CD4-positive, alpha-beta T cell treated with Interleukin-12 subunit alpha and Interleukin-12 subunit beta, for 1 hour (primary cell): ENCODE data around the gene GJD3.

Experiments used
- DNase-seq: peaks from one replicate; pipeline ENCODE4 v3.0.0-alpha.2; 2020

Gene GJD3

DNA sequence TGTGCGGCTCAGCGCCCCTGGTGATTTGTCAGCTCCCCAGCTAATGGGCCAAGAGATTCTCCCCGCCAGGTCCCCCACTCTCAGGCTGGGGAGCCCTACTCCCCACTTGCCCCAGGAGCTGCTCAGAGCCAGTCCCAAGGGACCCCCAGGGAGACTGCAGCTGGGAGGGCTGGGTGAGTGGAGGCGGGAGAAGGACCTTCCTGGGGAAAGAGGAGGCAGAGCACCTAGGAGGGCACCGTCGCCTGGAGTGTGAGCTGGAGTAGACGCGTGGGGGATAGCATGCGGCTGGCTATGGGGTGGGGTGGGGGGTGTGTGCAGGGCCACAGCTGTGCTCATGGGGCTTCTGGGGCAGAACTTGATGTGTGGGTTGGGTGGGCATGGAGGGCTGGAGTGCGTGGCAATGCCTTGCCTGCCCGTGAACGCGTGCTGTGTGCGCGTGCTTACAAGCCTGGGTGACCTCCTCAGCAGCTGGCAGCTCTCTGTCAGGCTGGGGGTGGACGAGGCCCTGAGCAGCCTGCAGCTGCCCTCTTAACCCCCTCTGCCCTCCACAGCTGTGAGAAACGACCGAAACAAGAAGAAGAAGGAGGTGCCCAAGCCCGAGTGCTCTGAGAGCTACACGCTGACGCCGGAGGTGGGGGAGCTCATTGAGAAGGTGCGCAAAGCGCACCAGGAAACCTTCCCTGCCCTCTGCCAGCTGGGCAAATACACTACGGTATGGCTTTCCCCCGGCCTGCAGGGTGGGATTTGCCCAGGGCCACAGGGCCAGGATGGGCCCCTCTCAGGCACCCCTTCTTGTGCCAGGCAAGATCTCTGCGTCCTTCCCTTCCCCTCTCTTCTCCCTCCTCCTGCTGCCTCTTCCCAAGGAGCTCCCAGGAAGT is 12.9 kb downstream of the GJD3 start:
- peak; percentile 5 for DNase-seq

DNA sequence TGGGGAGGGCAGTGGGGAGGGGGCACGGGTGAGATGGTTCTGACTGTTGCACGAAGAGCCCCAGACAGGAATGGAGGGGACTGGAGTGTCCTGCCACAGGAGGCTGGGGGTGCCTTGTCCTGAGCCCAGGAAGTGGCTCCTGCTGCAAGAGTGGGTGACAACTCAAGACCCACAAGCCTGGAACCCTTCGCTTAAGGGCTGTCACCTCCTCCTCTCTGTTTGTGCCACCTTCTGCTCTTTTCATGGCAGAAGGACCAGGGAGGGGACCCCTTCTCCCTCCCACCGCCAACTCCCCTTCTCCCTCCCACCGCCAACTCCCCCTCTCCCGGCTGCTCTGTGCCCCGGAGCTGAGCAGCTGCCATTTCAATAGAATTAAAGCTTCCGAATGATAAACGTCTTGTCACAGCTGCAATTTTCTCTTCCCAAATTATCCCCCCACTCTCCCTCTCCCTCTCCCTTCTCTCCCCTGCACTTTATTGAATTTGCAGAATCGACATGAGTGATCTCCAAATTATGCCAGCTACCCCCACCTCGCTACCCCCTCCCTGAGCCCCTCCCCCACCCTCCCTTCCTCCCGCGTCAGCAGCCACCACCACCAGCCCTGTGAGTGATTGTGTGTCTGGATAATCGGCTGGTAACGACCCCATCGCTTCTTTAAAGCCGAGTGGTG is 13.7 kb downstream of the GJD3 start:
- DNase-seq, result no peak

DNA sequence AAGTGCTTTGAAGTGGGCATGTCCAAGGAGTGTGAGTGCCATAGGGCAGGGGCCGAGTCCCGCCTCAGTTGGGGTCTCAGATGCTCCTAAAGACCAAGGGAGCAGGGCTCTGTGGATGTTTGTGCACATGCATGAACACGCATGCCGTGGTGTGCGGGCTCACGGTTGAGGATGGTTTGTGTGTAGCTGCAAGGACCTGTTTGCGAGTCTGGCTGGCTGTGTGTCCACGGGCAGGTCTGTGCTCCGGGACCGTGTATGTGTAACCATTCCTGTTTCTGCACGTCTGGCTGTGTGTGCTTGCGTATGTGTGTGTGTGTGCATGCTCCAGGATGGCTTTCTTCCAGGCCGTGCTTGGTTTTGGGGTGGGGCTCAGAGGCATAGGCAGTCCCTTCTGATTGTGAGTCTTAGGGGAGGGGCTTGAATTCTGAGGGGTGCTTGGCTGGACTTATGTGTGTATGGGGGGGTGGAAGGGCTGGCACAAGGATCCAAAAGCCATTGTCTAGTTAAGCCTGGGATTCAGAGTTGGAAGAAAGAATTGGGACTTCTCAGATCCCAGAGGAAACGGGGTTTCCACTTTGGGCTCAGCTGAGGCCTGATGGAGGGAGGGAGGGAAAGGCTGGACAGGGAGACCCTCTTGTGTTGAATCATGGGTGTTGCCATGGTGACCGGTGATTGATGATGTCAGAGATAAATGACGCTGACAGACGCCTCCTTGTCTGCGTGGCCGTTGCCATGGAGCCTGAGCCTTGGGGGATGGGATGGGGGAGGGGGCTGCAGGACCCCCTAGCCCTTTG is 14.4 kb downstream of the GJD3 start:
- DNase-seq, result peak; percentile 19

DNA sequence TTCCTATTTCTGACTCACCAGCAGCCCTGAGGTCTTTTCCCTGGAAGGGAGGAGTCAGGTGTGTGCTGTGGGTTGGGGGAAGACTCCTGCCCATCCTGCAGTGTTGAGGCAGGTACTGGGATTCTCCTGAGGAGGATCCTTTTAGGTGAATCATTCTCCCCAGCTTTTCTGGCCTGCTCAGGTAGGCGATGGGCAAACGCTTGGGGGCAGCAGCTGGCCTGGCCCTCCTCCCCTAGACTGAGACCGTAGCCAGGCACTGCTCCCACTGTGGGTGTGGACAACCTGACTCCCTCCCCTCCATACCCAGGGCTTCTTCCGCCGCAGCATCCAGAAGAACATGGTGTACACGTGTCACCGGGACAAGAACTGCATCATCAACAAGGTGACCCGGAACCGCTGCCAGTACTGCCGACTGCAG is 15.1 kb downstream of the GJD3 start:
- DNase-seq, result no peak

DNA sequence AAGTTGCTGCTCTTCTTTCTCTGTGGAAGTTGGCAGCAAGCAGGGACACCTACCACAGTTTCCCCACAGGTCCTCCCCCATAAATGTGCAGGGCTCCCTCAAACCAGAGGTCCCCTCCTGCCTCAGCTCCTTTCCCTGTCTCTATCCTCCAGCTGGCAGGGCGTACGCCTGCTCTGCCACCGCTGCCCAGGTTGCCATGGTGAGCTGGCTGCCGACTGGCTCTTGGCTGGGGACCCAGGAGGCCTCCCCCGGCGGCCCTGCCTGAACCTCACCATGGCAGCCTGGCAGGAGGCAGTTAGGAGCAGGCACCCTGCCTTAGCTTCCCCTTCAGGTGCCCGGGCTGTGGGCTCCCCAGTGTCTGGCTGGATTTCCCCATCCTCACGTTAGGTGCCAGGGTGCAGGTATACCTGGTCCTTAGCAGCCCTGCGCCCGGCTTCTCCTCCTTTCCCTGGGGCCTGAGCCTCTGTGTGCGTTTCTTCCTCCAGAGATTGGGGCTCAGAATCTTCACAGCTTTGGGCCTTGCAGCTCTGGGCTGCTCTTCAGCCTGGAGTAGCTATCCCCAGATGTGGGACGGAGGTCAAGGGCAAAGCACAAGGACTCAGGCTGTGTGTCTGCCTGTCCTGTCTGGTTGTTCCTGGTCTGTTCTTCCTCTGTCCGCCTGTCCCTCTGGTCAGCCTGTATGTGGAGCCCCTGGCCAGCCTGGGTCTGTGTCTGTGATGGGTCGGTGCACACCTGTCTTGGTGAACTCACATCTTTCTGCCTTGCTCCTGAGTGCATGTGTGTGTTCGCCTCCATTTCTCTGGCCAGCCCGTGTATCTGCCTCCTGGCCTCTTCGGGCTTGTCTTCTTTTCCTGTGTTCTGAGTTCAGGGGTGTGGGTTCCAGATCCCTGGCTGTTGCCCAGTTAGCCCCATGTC is 15.7 kb downstream of the GJD3 start:
- peak; percentile 6 for DNase-seq

DNA sequence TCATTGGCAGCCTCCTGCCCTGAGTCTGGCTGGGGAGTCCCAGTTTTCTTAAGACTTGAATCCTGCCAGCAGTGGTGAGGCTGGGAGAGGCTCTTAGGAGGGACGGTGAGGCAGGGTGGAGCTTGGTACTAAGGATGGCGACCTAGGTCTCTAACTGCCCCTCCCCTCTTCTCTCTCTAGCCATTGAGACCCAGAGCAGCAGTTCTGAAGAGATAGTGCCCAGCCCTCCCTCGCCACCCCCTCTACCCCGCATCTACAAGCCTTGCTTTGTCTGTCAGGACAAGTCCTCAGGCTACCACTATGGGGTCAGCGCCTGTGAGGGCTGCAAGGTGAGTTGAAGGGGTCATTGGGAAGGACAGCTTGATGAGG is 16.4 kb downstream of the GJD3 start:
- DNase-seq, result peak; percentile 8

DNA sequence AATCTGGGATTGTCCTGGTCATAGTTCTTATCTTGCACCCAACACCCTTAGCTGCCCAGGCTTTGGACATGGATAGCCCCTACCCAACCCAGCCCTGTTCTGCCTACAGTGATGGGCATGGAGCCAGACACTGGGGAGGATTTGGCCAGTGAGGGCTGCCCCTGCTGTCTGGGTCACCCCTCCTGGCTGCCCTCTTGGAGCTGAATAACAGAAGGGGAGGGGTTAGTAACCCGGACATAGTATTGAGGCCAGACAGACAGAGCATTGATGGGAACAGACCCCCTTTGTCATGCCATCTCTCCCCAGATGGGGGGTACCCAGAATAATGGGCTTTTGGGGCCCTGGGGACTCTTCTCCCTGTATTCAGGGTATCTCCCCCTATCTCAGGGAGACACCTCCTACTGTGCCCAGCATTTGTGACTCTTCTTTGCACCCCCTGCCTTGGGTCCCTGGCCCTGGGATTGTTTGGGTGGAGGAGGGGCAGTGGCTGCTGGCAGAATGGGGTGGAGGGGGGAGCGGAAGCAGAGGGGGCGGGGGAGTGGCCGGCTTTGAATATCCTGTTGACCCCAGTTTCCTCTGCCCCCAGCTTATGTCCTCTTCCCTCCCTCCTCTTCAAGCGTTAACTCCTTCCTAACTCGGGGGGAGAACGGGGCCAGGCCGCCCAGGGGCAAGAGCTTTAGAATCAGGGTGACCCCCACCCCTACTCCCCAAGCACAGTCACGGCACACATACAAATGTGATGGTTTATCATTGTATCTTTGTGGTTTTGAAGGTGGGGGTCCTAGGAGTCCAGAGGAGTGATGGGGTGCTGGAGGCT is 17.0 kb downstream of the GJD3 start:
- DNase-seq, result peak; percentile 17

DNA sequence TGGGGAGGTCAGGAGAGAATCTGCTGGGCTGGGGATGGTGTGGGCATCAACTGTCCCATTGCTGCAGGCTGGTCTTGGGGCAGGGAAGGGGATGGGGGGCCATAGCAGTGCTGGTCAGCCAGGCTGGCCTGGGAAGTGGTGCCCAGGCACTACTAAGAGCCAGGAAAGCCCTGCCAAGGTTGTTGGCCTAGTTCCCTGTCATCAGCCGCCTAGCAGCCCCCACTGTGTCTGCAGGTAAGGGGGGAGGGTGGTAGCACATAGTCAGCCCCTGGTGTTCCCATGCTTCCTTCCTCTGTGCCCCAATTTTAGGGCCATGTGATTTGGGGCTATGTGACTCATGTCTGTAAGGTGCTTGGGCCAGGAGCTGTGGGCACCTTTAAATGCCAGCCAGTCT is 17.8 kb downstream of the GJD3 start:
- DNase-seq, result peak; percentile 41

DNA sequence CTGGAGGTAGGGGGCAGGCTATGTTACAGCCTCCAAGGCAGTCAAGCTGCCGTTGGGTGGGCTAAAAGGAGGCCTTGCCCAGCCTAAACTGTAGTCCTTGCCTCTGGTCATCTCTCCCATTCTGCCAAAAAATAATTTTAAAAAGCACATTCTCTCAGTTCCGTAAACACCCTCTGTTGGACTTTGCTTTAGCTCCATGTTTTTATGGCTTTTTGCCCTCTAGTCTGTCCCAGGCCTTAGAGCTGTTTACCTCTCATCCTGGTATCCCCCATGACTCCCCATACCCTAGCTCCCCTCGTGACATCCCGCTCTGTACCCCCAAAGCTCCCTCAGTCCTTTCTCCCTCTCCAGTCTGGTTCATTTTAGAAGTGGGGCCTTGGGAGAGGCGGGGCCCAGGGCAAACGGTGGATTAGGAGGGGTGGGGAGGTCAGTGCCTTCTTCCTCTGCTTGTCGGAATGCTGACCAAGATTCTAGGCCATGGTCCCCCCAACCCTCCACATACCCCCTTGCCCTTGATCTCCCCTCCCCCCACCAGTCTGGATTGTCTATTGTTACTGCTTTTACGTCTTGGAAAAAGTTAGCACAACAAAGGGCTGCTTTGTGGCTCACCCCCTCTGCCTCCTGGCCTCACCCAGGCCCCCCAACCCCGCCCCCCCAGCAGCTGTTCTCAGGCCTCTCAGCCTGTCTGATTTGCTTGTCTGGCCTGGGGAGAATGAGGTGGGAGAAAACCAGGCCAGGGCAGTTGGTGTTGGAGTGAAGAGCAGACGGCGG is 18.4 kb downstream of the GJD3 start:
- no peak for DNase-seq

DNA sequence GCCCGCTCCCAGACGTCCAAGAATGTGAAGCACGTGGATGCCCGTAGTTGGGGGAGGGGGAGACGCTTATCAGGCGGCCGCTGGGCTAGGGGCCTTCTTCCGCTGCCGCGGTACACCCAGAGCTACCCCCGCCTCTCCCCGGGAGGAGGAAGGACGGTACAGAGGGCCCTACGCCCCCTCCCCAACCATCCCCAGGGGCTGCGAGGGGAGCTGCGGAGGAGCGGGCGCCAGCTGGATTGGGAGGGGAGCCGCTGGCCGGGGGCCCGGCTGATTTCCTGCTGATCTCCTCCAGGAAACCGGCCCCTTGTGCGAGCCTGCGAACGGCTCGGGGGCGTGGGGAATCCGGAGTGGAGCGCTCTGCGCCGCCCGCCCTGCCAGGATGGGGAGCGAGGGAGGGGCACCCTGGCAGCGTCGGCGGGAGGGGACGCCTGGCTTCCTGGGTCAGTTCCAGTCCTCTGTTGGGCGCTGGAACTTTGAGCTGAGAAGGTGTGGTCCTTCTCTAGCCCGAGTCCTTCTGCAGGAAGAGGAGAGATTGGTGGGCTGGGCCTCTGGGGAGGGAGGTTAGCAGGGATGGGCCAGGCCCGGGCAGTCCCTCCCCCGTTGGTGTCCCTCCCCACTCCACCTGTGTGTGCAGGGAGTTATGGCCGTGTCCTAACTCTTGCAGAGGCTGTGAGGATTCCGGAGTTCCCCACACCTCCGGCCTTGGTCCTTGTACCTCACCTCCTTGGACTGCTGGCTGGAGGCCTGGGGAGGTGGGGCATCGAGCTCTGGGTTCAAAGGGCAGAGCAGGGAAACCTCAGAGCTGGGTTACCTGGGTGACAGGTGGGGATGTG is 19.2 kb downstream of the GJD3 start:
- DNase-seq, result peak; percentile 54

DNA sequence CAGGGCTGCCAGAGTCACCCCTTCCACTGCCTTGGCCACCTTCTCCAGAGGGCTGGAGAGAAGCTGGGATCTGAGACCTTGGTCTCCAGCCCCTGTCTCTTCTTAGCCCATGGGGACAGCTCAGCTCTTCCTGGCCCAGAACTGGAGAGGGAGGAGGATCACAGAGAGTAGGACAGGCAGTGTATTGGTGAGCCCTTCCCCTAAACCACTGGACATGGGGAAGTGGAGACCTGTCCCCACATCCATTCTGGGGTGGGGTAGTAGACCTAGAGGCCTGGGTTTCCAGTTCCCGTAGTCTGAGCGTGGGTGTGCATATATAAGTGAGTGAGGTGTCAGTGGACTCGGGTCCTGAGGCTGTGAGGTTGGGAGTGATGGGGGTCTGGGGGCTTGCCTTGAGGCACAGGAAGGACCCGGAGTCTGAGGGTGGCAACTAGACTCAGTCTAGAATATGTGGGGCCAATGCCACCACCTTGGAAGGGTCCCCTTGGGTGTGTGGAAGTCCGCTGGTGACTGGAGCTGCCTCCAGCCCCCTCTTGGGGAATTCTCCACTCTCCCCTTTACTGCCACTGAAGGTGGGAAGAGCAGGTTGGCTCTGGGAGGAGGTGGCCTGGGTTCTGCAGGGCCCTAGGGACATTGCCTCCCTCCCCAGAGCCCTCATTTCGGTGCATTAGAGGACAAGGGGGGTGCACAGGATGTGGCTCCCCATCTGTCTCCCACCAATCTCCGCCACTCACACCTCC is 19.9 kb downstream of the GJD3 start:
- DNase-seq, result no peak

DNA sequence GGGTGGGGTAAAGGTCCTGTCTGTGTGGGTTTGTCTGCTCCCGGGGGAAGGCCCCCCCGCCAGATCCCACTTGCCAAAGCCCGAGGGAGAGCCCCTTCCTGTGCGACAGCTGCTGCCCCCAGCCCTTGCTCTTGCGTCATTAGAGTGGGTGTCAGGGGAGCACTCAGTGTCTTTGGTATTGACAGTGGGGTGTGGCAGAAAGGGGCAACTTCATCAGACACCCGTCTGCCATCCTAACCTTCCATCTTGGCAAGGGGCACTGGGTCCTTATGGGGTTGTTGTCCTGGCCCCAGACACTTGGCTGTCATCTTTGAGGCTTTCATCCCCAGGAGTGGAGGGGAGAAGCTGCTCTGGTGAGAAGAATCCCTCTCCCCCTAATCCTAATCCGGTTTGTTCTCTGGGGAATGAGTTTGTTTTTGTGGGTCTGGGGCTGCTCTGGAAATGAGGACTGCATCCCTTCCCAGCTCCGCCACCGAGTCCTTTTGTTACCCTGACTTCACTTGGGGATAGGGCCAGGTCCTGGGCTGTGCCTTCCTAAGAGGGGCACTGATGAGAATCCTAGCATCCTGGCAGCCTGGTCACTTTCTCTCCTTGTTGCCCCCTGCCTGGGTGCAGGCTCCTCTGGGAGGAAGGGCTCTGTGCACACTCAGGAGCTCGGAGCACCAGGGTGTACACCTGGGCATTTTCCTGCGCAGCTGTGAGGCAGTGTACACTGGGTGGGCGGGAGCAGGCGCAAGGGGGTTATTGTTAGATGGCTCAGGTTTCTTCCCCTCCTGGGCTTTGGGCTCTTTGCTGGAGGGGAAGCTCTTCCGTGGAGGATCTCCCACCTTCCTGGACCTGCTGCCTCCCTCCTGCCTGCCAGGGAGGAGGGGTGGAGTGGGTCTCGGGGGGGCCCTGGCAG is 21.1 kb downstream of the GJD3 start:
- no peak for DNase-seq

DNA sequence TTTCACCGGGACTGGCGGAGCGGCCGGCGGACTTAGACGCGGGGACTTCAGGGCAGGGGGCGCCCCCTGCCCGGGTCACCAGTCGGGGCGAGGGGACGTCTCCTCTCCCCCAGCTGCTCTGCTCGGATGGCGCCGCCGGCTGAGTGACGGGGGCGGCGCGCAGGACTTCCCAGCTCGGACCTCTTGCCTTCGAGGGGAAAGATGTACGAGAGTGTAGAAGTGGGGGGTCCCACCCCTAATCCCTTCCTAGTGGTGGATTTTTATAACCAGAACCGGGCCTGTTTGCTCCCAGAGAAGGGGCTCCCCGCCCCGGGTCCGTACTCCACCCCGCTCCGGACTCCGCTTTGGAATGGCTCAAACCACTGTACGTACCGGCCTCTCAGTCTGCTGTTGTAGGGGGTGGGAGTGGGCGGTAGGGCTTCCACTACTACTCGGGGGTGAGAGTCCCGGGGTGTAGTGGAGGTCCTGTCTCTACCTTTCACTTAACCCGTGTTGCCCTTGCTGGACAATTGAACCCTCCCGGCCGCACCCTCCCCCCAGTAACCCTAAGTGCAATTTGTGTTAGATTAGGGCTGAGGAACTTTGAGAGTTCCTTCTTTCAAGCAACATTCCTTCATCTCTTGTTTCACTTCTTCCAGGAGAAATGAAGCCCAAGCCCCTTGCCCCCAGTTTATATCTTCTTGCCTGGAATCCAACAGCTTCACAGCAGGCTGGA is 21.9 kb downstream of the GJD3 start:
- no peak for DNase-seq

DNA sequence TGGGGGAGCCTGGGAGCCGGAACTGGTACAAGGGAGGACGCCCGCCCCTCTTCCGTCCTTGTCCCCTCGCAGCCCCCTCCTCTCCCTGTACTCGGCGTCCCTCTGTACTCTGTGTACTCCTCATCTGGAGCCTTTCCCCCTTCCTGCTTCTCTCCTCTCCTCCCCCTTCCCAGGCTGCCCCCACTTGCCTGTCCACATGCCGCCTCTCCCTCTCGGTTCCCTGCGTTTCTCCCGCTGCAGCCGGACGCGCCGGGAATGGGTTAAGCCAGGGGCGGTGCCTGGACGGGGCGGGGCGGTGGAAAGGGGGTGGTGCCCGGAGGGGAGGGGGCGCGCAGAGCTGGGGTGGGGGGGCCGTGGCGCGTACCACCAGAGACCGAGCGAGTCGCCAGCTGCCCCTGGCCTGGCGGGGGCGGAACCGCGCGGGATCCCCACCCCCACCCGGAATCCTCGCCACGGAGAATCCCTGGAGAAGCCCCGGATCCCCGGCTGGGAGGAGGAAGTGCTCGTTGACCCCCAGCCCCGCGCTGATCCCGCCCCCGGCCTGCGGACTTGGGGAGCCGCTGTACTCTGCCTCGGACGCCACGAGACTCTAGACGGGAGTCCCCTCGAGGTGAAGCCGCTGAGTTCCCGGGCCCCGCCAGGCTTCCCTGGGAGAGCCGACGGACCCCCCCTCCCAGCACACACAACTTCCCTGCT is 22.6 kb downstream of the GJD3 start:
- peak; percentile 50 for DNase-seq

DNA sequence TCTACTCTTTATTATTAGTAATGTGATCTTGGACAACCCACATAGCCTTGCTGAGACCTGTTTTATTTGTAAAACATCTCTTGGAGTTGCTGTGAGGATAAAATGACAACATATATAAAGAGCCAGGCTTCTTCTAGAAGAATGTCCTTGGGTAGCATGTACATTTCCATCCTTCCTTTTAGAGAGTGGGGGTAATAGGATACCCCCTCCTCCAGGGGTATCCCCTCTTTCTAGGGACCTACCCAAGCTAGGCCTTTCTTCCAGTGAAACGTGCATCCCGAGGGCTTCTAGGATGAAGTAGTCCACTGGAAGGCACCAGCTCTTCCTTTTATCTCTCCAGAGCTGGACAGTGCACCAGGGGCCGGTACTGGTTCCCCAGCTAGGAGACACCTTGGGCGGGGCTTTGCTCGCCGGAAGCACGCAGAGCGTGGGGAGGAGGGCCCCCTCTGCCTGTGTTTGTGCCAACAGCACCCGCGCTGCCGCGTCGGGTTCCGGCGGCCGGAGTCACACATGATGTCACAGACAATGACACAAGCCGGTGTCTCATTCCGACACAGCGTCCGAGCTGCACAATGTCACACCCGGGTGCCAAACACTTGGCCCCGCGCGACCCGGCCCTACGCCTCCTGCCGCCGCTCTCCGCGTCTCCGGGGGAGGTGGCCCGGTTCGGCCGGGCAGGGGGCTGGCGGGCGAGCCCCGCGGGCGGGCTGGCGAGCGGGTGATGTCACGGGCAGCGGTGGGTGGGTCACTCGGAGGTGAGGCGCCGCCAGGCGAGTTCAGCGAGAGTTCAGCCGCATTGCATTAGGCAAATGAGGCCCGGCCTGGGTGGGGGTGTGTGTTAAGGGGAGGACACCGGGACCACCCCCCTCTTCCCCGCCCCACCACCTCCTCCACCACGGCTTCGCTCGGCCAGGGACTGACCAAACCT is 23.4 kb downstream of the GJD3 start:
- peak; percentile 93 for DNase-seq

DNA sequence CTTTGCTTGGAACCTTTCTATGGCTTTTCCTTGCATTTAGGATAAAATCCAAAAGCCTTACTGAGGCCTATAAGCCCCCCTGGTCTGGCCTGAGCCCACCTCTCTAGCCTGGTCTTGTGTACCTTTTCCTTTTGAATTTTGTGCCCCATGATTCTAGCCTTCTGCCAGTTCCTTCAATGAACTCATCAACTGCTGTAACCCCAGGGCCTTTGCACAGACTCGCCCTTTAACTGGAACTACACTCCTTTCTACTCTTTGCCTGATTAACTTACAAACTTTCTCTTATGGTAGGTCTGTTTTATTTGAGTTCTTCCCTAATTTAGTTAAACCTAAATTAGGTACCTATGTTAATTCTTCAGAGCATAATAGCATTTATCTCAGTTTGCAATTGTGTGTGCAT is 24.2 kb downstream of the GJD3 start:
- DNase-seq, result no peak
